NCI-H69 (cell line): ENCODE results near the gene DNAJC5.
A peak's percentile ranks its signal among the peaks of the same experiment; 100 is the strongest.

Source experiments
- DNase-seq: peaks from one replicate; lab custom pipeline; 2025; lab: John Stamatoyannopoulos, UW

Gene DNAJC5

GRCh38 chr20:63980806-63981728, 86.1 kb downstream of the DNAJC5 start, which contains the start of gene PRPF6:
Gene PRPF6, plus strand, starts transcription at chr20:63981132. Its CDS starts 114 bp downstream, at chr20:63981246.
- DNase-seq: peak; percentile 95

- DNase-seq: no peak
These were observed 88.0 kb downstream of the DNAJC5 start for GRCh38 chr20:63982937-63983336.
